K562 (cell line): Measurements from ENCODE around the gene C22orf39. TPM values are rescaled to one million over a fixed set of nuclear protein-coding genes. Genes with fewer than 3 reads are reported as not detected.

ENCODE experiments used
- ARID3B ChIP-seq: fragments of 250-450 bp; sonication (Bioruptor Pico); IDR thresholded peaks from 2 replicates; pipeline ENCODE4 v1.4.0; 2020; ENCODE audit warnings: borderline replicate concordance
- DACH1 ChIP-seq: fragments of 450-650 bp; IDR thresholded peaks from 2 replicates; pipeline ENCODE4 v1.6.1; 2018; ENCODE audit not compliant: partially characterized antibody
- DDX20 ChIP-seq: fragments of 450-650 bp; IDR thresholded peaks from 2 replicates; pipeline ENCODE4 v1.6.1; 2016; ENCODE audit warnings: missing genetic modification characterization, low read depth, mild to moderate bottlenecking, missing compliant biosample characterization, moderate library complexity
- ETV1 ChIP-seq: fragments of 450-650 bp; conservative IDR thresholded peaks from 2 replicates; pipeline ENCODE4 v1.6.1; 2016; ENCODE audit warnings: missing genetic modification characterization, control low read depth, low read depth, missing compliant biosample characterization
- GTF2F1 ChIP-seq: IDR thresholded peaks from 2 replicates; pipeline ENCODE4 v1.6.1; 2011; ENCODE audit warnings: low read depth, low read length, improper control_type of control experiment
- KLF6 ChIP-seq: fragments of 250-450 bp; sonication (Bioruptor Pico); IDR thresholded peaks from 2 replicates; pipeline ENCODE4 v1.4.0; 2020; ENCODE audit warnings: mild to moderate bottlenecking, moderate library complexity, borderline replicate concordance
- RAD21 ChIP-seq, 2 experiments: fragments of 250-450 bp in 1 of 2; fragments of 450-650 bp in 1 of 2; sonication (Bioruptor Pico) in 1 of 2; formaldehyde crosslinking in 1 of 2; IDR thresholded peaks in 1 of 2; conservative IDR thresholded peaks in 1 of 2; 2 replicates each; pipeline versions ENCODE4 v1.4.0 to v1.8.0; 2020 to 2022; ENCODE audit warnings: mild to moderate bottlenecking in 2 of 2, moderate library complexity in 1 of 2
- RBBP5 ChIP-seq: fragments of 200-600 bp; sonication (generic); IDR thresholded peaks from 2 replicates; pipeline ENCODE4 v1.6.1; 2012; ENCODE audit warnings: borderline replicate concordance, mild to moderate bottlenecking, low read length, control low read depth, inconsistent platforms; ENCODE audit not compliant: insufficient read depth, poor library complexity, severe bottlenecking
- SOX6 ChIP-seq: fragments of 450-650 bp; IDR thresholded peaks from 2 replicates; pipeline ENCODE4 v1.6.1; 2014; ENCODE audit warnings: mild to moderate bottlenecking
- SPI1 ChIP-seq: IDR thresholded peaks from 2 replicates; pipeline ENCODE4 v1.6.1; 2011; ENCODE audit warnings: low read depth, low read length, control low read depth, borderline replicate concordance
- TGIF2 ChIP-seq: sonication (generic); formaldehyde crosslinking; IDR thresholded peaks from 2 replicates; pipeline ENCODE4 v1.8.1; 2022; ENCODE audit warnings: mild to moderate bottlenecking, missing genetic modification reagents, moderate library complexity
- ZNF311 ChIP-seq: fragments of 250-450 bp; sonication (Bioruptor Pico); IDR thresholded peaks from 2 replicates; pipeline ENCODE4 v1.4.0; 2020; ENCODE audit warnings: mild to moderate bottlenecking, moderate library complexity
- ZNF584 ChIP-seq: fragments of 200-800 bp; sonication (Bioruptor generic); IDR thresholded peaks from 2 replicates; pipeline ENCODE4 v1.6.1; 2016; ENCODE audit warnings: low read depth, mild to moderate bottlenecking, missing genetic modification characterization, missing compliant biosample characterization
- polyA plus RNA-seq, 8 experiments: library from polyadenylated mRNA; depleted of rRNA in 4 of 8; stranded (reverse) in 5 of 8; unstranded in 3 of 8; fragments of >200 nt; fragmentation: Nextera tagmentation in 2 of 8; fragmentation: Illumina TruSeq in 1 of 8; extraction: Ambion mirVana in 2 of 8; extraction: Trizol in 1 of 8; gene quantifications; 2 replicates each; pipeline versions ENCODE4 v1.2.1 to v1.2.3, GENCODE V29; 2011 to 2014; ENCODE audit warnings: inconsistent platforms in 1 of 8, missing spikeins in 1 of 8
- total RNA-seq, 7 experiments: library from RNA; depleted of rRNA in 6 of 7; stranded (reverse); fragments of >200 nt in 6 of 7; fragmentation: Illumina TruSeq in 2 of 7; extraction: Trizol in 2 of 7; gene quantifications; 2 replicates each; pipeline versions ENCODE4 v1.2.1 to v1.2.3, GENCODE V29; 2011 to 2021; ENCODE audit warnings: low replicate concordance in 1 of 7
- TF ChIP-seq, protein P1 (sequence below), 2 experiments: IDR thresholded peaks; 2 replicates each; pipeline ENCODE4 v1.6.1; 2011; ENCODE audit warnings: borderline replicate concordance in 1 of 2, control low read depth in 1 of 2, low read depth in 1 of 2, low read length in 1 of 2, mild to moderate bottlenecking in 1 of 2, mixed read lengths in 1 of 2, moderate library complexity in 1 of 2; ENCODE audit not compliant: insufficient read depth in 1 of 2, insufficient read length in 1 of 2, poor library complexity in 1 of 2, severe bottlenecking in 1 of 2; ENCODE audit errors: extremely low read depth in 1 of 2
- TF ChIP-seq, protein P2 (sequence below): fragments of 450-650 bp; IDR thresholded peaks from 2 replicates; pipeline ENCODE4 v1.6.1; 2016
- TF ChIP-seq, protein P3 (sequence below): sonication (generic); formaldehyde crosslinking; IDR thresholded peaks from 2 replicates; pipeline ENCODE4 v1.8.1; 2022; ENCODE audit warnings: missing genetic modification reagents
- TF ChIP-seq, protein P4 (sequence below): fragments of 250-450 bp; sonication (Bioruptor Pico); IDR thresholded peaks from 2 replicates; pipeline ENCODE4 v1.9.0; 2021; ENCODE audit warnings: mild to moderate bottlenecking
- TF ChIP-seq, protein P5 (sequence below): fragments of 250-450 bp; sonication (Bioruptor Pico); IDR thresholded peaks from 2 replicates; pipeline ENCODE4 v1.4.0; 2020; ENCODE audit warnings: mild to moderate bottlenecking, moderate library complexity

C22orf39 gene
- total and polyA plus RNA-seq, 9 of the 15 experiments (the other 6 are each of a cell fraction or from before 2014, with no cell fraction given): 20.4 to 139 (median 66.8) TPM

DNA sequence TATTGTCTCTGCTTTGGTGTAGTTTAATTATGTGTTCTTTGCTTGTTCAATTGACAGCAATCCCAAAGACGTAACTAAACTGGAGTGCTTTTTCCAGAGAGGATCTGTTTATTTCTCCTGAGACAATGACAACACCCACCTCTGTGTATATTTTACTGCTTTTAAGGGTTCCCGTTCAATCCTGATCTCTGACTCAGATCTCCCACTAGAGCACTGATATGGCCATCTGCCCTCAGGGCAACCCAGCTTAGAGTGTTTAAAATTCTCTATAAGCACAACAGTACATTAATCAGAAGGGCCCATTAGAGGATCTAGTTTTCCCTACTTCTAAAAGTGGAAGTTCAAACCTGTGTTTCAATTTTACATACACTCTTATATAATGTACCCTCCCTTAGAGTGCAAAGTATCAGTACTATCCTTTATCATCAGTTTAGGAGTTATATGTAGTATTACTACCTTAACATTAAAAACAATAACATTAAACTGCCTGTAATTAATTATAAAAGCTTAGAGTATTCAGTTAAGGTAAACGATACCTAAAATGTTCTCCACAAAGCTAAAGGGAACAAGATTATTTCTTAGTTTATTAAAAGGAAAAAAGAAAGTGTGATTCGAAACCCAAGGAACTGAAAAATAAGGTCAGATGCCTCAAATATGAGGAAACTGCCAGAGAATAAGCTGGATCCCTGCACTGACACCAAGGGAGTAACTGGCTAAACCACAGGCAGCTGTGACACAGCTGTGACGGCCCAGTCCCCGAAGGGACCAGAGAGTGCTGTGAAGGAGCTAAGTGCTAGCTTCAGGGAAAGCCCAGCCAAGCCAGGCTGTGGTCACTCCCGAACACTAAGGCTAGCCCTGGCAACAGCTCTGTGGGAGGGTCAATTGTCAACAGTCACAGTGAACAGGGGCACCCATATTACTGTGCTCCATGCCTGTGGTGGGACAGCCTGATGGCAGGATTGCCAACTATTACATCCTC lies 16.3 kb upstream of the C22orf39 start (continued):
- no peak for TF ChIP-seq GTF2F1
- no peak for TF ChIP-seq ZNF584
- TF ChIP-seq, protein P1, sequence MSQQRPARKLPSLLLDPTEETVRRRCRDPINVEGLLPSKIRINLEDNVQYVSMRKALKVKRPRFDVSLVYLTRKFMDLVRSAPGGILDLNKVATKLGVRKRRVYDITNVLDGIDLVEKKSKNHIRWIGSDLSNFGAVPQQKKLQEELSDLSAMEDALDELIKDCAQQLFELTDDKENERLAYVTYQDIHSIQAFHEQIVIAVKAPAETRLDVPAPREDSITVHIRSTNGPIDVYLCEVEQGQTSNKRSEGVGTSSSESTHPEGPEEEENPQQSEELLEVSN (IDR thresholded peaks at IDR 0.05; ENCODE audit: borderline replicate concordance in 1 of 2, extremely low read depth in 1 of 2, insufficient read depth in 1 of 2, insufficient read length in 1 of 2, low read depth in 1 of 2, low read length in 1 of 2, poor library complexity in 1 of 2, severe bottlenecking in 1 of 2): no peak
- no peak for TF ChIP-seq ZNF311 (CRISPR knock-in tag)
- no peak for TF ChIP-seq SOX6
- TF ChIP-seq TGIF2 (CRISPR knock-in tag): no peak
- TF ChIP-seq, protein P2, sequence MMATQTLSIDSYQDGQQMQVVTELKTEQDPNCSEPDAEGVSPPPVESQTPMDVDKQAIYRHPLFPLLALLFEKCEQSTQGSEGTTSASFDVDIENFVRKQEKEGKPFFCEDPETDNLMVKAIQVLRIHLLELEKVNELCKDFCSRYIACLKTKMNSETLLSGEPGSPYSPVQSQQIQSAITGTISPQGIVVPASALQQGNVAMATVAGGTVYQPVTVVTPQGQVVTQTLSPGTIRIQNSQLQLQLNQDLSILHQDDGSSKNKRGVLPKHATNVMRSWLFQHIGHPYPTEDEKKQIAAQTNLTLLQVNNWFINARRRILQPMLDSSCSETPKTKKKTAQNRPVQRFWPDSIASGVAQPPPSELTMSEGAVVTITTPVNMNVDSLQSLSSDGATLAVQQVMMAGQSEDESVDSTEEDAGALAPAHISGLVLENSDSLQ: no peak
- TF ChIP-seq RBBP5: no peak
- no peak for TF ChIP-seq SPI1
- TF ChIP-seq RAD21 (CRISPR knock-in tag; conservative IDR thresholded peaks at IDR 0.05 in 1 of 2, IDR thresholded peaks at IDR 0.05 in 1 of 2): 0 out of 4 replicates have a peak, but pooled peaks of 1 of the 2 experiments have one; percentile 13
- 0 out of 2 replicates have a peak, but pooled peaks have one; percentile 19 for TF ChIP-seq ETV1 (tag)
- TF ChIP-seq, protein P3, sequence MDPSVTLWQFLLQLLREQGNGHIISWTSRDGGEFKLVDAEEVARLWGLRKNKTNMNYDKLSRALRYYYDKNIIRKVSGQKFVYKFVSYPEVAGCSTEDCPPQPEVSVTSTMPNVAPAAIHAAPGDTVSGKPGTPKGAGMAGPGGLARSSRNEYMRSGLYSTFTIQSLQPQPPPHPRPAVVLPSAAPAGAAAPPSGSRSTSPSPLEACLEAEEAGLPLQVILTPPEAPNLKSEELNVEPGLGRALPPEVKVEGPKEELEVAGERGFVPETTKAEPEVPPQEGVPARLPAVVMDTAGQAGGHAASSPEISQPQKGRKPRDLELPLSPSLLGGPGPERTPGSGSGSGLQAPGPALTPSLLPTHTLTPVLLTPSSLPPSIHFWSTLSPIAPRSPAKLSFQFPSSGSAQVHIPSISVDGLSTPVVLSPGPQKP: no peak
- TF ChIP-seq, protein P4, sequence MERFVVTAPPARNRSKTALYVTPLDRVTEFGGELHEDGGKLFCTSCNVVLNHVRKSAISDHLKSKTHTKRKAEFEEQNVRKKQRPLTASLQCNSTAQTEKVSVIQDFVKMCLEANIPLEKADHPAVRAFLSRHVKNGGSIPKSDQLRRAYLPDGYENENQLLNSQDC (CRISPR knock-in tag): no peak
- TF ChIP-seq KLF6 (CRISPR knock-in tag): 0 out of 2 replicates have a peak, but pooled peaks have one; percentile 11
- TF ChIP-seq, protein P5, sequence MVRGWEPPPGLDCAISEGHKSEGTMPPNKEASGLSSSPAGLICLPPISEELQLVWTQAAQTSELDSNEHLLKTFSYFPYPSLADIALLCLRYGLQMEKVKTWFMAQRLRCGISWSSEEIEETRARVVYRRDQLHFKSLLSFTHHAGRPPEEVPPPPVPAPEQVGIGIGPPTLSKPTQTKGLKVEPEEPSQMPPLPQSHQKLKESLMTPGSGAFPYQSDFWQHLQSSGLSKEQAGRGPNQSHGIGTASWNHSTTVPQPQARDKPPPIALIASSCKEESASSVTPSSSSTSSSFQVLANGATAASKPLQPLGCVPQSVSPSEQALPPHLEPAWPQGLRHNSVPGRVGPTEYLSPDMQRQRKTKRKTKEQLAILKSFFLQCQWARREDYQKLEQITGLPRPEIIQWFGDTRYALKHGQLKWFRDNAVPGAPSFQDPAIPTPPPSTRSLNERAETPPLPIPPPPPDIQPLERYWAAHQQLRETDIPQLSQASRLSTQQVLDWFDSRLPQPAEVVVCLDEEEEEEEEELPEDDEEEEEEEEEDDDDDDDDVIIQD (CRISPR knock-in tag): no peak
- no peak for TF ChIP-seq DACH1
- no peak for TF ChIP-seq ARID3B (CRISPR knock-in tag)
- no peak for TF ChIP-seq DDX20
